Testis (tissue), 2 donors: ENCODE results near the gene REV1.

Experiments
- CTCF ChIP-seq, 3 experiments: fragments of 450-650 bp in 2 of 3; fragments of 200-600 bp in 1 of 3; sonication (generic) in 1 of 3; IDR thresholded peaks; one replicate each; pipeline ENCODE4 v1.5.1; 2016 to 2019; ENCODE audit warnings: antibody characterized with exemption in 3 of 3, mild to moderate bottlenecking in 2 of 3, moderate library complexity in 1 of 3
- POLR2A ChIP-seq: fragments of 450-650 bp; IDR thresholded peaks from one replicate; pipeline ENCODE4 v1.6.1; 2017; ENCODE audit warnings: antibody characterized with exemption, mild to moderate bottlenecking, moderate library complexity

- TF ChIP-seq CTCF (IDR thresholded peaks at IDR 0.05) = no peak
- no peak for TF ChIP-seq POLR2A
Observed at GRCh38 chr2:99380376-99381010, 109.3 kb downstream of the REV1 start.
